Measurements from ENCODE around the gene CNIH3.

The CNIH3 gene

DNA sequence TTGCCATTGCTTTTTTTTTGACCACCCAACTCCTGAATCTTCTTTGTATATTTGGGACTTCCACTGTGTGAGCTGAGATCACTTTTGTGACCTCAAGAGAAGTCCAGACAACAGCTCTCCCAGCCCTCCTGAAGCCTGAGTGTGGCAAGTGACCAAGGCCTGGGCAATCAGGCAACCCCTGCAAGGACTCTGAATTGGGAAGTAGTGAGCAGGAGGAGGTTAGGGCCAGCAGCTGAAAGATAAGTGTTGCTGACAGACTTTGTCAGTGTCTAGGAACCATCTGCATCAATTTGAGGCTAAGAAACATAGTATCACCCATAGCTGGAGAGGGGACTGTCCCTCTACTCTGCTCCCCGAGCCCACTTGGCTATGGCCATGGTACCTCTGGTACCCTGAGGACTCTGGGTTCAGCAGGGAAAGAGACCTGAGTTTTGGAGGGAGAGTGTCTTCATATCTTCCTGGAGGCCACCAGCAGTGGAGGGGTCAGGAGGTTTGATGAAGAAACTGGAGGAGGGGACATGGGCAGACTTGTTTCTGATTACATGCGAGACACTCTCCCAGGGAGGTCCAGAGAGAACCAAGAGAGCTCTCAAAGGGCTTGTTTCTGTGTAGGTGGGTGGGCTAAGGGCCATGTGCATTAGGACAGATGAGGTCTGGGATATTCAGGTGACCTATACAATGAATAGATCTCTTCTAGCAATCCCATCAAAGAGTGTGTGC lies 166.3 kb downstream of the CNIH3 start:
- DNase-seq = no peak

DNA sequence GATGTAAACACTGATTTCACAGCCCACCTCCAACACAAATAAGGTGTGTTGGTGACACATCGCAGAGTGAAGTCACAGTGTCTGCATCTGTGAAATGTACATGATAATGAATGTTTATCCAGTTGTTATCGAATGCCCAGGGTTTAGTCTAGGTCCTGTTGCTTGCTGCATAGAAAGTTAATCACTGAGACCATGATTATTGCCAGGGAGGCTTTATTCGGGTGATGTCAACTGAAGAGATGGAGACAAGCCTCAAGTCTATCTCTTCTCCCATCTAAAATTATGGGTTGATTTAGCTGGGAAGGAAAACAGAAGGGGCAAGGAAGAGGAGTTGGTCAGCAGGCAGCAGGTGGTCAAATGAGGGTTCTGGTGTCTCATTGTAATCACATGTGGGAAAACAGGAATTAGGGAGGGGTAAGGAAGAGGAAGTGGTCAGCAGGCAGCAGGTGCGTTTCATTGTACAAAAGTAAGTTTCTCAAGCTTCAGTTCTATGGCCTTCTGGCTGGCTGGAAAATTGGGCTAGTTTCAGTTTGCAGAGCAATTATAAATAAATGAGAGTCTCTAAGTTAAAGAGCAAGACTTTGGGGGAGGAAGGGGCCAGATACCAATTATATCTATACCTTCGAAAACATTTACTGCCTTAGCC lies 167.0 kb downstream of the CNIH3 start:
- no peak for DNase-seq

DNA sequence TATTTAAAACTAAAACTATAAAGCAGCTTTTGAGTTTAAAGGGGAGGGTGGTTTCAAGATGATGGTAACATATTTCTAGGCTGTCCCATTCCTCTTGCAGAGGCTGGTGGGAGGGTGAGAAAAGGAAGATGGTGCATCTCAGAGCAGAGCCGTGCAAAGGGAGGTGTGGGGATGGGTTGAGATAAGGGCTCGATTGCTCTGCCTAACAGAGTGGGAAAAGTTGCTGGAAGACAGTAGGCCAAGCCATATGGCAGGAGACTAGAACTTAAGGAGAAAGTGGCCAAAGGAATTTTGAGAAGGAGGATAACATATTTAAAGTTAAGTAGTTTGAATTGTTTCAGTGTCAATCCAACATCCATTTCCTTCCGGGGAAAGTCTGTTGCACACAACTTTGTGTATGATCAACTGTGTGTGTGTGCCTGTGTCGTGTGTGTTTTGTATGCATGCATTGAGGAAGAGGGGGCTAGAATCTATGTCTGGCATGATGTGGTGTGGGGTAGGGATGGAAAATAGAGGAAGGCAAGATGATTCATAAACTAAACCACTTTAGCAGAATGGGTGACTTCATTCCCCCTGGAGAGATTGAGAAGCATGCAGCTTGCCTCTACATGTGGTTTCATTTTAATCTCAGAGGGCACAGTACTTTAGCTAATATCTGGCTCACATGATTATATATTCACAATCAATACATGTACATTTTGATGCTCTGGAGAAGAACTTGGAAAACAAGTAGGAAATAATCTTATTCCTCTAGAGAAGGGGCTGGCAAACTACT lies 168.3 kb downstream of the CNIH3 start:
- no peak for DNase-seq

DNA sequence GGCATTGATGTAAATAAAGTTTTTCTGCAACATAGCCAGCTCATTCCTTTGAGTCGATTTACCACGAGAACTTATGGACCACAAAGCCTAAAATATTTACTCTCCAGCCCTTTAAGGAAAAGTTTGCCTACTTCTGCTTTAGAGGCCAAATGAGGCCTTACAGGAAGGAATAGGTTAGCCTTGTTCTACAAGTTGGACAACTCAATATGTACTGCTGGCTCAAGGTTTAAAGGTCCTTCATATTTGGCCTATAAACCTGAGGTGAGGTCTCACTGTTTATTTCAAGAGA lies 168.9 kb downstream of the CNIH3 start:
- no peak for DNase-seq

DNA sequence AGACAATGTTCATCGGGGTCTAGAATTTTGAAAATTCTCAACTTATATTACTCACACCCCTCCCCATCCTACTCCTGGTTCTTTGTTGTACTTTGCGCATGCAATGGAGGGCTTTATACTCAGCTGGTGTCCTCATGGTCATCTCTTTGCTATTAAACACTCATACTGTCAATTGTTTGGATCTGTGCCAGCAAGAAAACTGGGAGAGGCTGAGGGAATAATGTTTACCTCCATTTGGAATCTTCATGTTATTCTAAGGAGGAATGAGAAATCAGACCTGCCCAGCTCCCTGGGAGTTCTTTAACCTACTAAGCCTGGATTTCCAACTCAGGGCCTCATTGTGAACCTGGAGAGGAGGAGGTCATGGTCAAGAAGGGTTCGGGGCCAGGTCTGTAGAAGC lies 169.5 kb downstream of the CNIH3 start:
- DNase-seq = no peak

DNA sequence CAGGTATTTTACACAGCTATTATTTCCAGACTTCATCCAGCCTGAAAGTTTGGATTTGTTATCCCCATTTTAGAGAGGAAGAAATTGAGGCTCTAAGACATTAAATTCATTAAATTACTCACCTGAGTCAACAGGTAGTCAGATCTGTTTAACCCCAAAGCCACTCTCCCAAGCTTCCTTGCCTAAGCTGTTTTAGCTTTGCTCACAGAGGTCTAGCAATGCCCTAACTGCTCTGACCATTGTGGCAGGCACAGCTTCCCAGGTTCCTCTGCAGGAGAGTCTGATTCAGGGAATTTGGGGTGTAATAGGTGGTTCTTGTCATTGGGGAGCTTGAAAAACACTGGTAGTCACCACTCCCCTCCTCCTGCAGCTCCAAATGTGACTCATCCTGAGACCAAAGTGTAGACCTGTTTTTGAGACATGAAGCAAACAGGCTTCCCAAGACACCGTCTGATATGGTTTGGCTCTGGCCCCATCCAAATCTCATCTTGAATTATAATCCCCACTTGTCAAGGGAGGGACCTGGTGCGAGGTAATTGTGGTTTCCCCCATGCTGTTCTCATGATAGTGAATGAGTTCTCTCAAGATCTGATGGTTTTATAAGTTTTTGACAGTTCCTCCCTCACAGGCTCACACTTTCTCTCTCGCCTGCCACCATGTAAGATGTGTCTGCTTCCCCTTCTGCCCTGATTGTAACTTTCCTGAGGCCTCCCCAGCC lies 170.6 kb downstream of the CNIH3 start:
- no peak for DNase-seq

DNA sequence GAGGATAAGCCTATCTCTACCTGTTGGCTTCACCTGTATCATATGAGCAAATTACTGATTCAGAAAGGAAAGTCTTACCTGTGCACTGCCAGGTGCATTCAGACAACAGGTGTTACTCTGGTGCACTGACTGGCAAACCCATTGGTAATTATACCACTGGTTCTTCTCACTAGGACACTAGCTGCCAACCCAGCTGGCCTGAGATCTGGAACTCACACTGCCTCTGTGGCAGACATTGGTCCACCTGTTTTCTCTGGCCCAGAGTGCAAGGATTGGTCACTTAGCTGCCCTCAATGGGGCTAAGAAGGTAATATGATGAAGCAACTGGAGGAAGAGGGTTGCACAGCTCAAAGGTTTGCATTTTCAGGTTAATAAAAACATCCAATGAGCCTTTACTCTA lies 173.2 kb downstream of the CNIH3 start:
- no peak for DNase-seq

Data from DMS79 (cell line).